HUDEP-2 (cell line): ENCODE results near the gene HSD3B7.

Experiments used
- DNase-seq, 76 experiments: peaks; one replicate each; lab custom pipeline; 2025; ENCODE audit not compliant: unreplicated experiment in 76 of 76; lab: John Stamatoyannopoulos, UW

Gene HSD3B7

GRCh38 chr16:30956601-30957455 is 28.2 kb upstream of the HSD3B7 start:
- peak in 66 of 76 experiments; percentile 32 to 94 (median 76) for DNase-seq

- DNase-seq = peak in 74 of 76 experiments; percentile 60 to 96 (median 91)
Measured at GRCh38 chr16:30957456-30958174, 27.4 kb upstream of the HSD3B7 start, which contains the start of gene SETD1A. TSS of gene SETD1A (plus strand) at chr16:30957754. CDS start at chr16:30958732, 978 bp downstream.

- peak in 34 of 76 experiments; percentile 9 to 69 (median 42) for DNase-seq
Measured at GRCh38 chr16:30958175-30959079, 26.6 kb upstream of the HSD3B7 start.

- no peak for DNase-seq
Measured at GRCh38 chr16:30961384-30961783, 23.6 kb upstream of the HSD3B7 start.

GRCh38 chr16:30963925-30964511 is 21.0 kb upstream of the HSD3B7 start:
- no peak for DNase-seq

- DNase-seq = no peak
Measured at GRCh38 chr16:30964574-30965226, 20.3 kb upstream of the HSD3B7 start.

- DNase-seq = no peak
Measured at GRCh38 chr16:30965436-30965835, 19.6 kb upstream of the HSD3B7 start.

- DNase-seq = no peak
Measured at GRCh38 chr16:30966033-30966619, 18.9 kb upstream of the HSD3B7 start.

- DNase-seq = no peak
Measured at GRCh38 chr16:30967795-30968194, 17.2 kb upstream of the HSD3B7 start.

GRCh38 chr16:30969246-30969842 is 15.7 kb upstream of the HSD3B7 start:
- DNase-seq = no peak

- no peak for DNase-seq
Measured at GRCh38 chr16:30971298-30971697, 13.7 kb upstream of the HSD3B7 start.

GRCh38 chr16:30972872-30973271 is 12.1 kb upstream of the HSD3B7 start:
- DNase-seq = peak in 17 of 76 experiments; percentile 6 to 34 (median 19)

GRCh38 chr16:30974348-30974747 is 10.7 kb upstream of the HSD3B7 start:
- peak in 62 of 76 experiments; percentile 9 to 79 (median 46) for DNase-seq

GRCh38 chr16:30976486-30976885 is 8.5 kb upstream of the HSD3B7 start:
- DNase-seq = no peak

GRCh38 chr16:30977502-30977901 is 7.5 kb upstream of the HSD3B7 start:
- DNase-seq = peak in 8 of 76 experiments; percentile 8 to 18 (median 12)

- DNase-seq = peak in 13 of 76 experiments; percentile 20 to 75 (median 46)
Measured at GRCh38 chr16:30979170-30980022, 5.6 kb upstream of the HSD3B7 start.

- DNase-seq = no peak
Measured at GRCh38 chr16:30980023-30980371, 5.0 kb upstream of the HSD3B7 start.

- no peak for DNase-seq
Measured at GRCh38 chr16:30980434-30980833, 4.6 kb upstream of the HSD3B7 start.
